Astrocyte (in vitro differentiated cells and primary cell): ENCODE data around the gene EXOC4.

Experiments
- CTCF ChIP-seq: IDR thresholded peaks from 2 replicates; pipeline ENCODE4 v1.5.1; 2011; ENCODE audit warnings: low read depth, mild to moderate bottlenecking, inconsistent platforms, low read length, moderate library complexity; ENCODE audit not compliant: insufficient read depth
- EZH2 ChIP-seq: IDR thresholded peaks from 2 replicates; pipeline ENCODE4 v1.6.1; 2012; ENCODE audit warnings: mild to moderate bottlenecking, low read length, inconsistent platforms; ENCODE audit not compliant: insufficient read depth

GRCh38 chr7:134013249-134013648 is 760.4 kb downstream of the EXOC4 start:
- no peak for TF ChIP-seq CTCF
- TF ChIP-seq EZH2: no peak
